Left lobe of liver (tissue), 2 donors: ENCODE data around the gene NFS1. TPM values are rescaled to one million over a fixed set of nuclear protein-coding genes. Genes with fewer than 3 reads are reported as not detected.
A peak's percentile ranks its signal among the peaks of the same experiment; 100 is the strongest.
"Not testable (repeated sequence)": the region's sequence is repeated elsewhere in the genome, so short reads cannot be mapped to it uniquely, and the experiment has no call there.

Experiments
- ATAC-seq: fragments of 200-7000 bp; cut with Tn5 transposase; one replicate; pipeline ENCODE4 v1.9.1; 2020; ENCODE audit warnings: mild to moderate bottlenecking, moderate library complexity
- DNase-seq: peaks from one replicate; pipeline ENCODE4 v3.0.0-alpha.2; 2020; ENCODE audit warnings: low spot score
- total RNA-seq: library from RNA; stranded (reverse); gene quantifications from one replicate; pipeline ENCODE4 v1.2.1, GENCODE V29; 2021
- donor health status: DM: no; HTN: no; CAD: no; lungs with moderate emphysema.
- donor health status: DM: no; HTN: yes; CAD: no.

Gene NFS1
- total RNA-seq, 1 donor from 2014 or later, result 60.9 TPM

DNA sequence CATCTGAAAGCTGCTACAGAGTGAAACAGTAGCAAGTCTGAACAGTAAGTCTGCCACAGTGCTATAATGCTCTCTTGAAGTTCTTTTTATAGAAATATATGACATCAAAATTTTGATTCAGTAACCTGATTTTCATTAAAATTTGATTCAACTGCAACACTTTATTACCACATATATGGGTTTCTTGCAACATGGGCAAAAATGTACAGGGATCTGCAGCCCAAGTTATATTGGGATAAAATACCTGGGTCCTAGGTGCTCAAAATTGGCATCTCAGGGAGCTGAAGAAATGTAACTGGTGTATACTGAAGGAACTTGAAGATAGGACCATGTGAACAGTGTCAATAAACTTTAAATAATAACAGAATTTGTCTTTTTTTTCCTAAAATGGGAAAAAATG is 10.9 kb upstream of the NFS1 start:
- DNase-seq (no peak), ATAC-seq (no peak)

DNA sequence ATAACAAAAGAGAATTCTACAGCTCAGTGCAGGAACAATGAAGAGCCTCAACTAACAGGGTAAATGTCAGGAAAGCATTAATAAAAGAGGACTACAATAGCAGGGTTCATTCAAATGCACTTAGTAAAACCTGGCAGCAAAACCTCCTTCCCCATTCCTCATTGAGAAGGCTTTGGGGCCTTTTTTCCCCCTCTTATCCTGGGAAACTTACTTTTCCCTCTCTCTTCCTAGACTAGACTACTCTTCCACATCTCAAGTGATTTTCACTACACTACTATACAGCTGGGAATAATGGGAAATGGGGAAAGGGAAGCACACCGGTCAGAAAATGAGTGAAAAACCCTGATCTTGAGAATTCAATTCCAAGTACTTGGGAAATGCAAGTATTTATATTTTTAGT is 10.1 kb upstream of the NFS1 start:
- DNase-seq, result no peak
- ATAC-seq, result no peak

DNA sequence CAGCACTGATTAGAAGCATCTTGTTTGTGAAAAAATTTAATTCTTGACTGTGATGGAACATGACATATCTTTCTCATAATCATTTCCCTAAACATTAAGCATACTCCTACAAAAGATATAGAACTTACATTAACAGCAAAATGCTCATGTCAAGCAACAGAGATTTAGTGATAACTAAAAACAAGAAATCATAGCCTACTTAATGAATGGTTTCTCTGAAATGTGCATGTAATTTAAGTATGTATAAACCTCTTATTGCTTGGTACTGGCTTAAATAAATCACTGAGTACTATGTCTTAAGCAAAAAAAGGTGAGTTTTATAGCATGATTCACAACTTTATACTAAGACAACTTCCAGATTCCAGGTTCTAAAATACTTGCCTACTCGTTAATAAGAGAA is 9.3 kb upstream of the NFS1 start:
- ATAC-seq (no peak), DNase-seq (no peak)

DNA sequence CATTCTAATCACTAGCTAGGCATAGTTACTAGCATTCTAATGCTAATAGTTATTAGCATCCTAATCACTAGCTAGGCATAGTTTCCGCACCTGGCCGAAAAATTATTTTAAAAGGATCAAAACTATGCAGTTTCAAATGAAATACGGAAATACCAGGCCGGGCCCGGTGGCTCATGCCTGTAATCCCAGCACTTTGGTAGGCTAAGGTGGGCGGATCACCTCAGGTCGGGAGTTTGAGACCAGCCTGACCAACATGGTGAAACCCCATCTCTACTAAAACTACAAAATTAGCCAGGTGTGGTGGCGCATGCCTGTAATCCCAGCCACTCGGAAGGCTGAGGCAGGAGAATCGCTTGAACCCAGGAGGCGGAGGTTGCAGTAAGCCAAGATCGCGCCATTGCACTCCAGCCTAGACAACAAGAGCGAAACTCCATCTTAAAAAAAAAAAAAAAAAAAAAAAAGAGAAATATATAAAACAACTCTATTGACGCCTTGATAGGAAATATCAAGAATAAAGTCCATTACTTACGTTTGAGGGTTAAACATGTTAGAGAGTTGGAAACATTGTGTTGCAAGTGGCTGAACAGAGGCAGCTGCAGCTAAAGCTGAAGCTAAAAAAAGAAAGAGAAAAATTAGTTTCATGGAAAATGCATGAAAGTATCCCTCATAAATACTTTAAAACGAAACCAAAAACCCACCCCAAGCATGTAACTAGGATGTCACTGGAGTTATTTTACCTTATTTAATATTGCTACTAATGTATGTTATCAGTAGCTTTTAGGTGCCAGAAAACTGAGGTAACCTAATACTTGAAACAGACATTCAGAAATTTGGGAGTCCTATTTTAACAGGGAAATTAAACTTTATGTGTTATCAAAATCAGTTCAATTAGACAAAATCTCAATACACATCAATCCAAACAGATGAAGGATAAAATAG is 7.7 kb upstream of the NFS1 start:
- DNase-seq, ATAC-seq: not testable (repeated sequence)

DNA sequence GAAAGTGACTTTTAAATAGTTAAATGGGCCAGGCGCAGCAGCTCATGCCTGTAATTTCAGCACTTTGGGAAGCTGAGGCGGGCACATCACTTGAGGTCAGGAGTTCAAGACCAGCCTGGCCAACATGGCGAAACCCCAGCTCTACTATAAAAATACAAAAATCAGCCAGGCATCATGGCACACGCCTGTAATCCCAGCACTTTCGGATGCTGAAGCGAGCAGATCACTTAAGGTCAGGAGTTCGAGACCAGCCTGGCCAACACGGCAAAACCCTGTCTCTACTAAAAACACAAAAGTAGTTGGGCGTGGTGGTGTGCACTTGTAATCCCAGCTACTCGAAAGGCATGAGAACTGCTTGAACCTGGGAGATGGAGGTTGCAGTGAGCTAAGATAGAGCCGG is 6.7 kb upstream of the NFS1 start:
- not testable (repeated sequence) for DNase-seq

DNA sequence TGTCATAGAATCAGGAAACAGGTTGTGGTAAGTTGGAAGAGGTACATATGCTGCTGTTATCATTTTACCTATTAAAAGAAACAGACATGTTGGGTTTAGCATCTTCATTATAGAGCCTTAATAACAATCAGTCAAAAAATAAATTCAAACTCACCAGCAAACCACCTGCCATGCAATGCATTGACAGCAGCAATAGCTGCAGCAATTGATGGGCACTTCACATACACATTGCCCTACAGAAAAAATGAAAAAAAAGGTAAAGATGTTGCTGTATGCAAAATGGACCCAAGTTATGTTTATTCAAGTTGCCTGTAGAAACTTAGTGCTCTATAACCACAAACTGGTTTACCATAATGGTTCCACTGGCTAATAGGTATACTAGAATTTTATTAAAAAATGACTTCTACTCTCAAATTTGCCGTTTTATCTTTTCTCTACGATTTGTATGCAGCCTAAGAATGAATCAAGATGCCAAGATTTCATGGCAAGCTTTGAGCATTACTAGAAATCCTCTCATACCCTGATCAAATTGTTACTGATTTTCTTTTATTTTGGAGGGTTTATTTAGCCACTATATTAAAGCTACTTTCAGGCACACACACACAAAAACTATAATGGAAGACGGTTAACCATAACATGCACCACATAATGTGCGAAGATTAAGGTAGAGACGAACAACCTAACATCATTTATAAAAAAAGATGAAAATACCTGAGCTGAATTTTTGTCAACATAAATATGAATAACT is 5.5 kb upstream of the NFS1 start:
- no peak for DNase-seq
- no peak for ATAC-seq

More for the DNA sequence above, 6.7 kb upstream of the NFS1 start:
- ATAC-seq, result not testable (repeated sequence)

DNA sequence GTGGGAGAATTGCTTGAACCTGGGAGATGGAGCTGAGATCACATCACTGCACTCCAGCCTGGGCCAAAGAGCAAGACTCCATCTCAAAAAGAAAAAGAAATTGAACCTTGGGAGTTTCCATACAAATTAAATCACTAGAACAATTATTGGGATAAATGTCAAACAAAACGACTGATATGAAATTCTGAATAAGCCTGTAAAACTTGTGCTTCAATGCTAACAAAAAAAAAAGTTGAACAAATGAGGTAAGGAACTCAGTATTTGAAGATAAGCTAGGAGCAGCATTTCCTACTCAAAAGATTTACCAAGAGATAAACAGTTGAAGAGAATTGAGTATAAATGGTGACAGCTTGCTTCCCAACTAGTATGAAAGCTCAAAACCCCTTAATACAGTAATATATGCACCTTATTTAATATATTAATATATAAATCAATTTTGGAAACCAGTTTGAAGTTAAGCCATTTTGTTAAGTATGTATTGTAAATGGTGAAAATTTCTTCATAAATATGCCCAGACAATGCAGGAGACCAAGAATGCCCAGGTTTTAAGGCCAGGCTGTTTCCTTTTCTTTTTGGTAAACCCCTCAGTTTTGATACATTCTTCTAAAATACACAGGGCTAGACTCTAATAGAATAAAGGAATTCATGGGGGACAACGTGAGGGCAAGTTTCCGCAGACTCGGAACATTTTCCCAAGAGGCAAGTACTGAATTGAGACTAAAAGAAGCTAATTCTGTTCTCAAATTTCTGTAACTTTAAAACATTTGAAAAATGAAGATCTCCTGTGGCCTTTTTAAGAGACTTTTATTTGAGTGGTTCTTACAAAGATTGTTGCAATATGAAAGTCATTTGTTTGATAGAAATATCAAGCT is 3.9 kb upstream of the NFS1 start:
- no peak for ATAC-seq

DNA sequence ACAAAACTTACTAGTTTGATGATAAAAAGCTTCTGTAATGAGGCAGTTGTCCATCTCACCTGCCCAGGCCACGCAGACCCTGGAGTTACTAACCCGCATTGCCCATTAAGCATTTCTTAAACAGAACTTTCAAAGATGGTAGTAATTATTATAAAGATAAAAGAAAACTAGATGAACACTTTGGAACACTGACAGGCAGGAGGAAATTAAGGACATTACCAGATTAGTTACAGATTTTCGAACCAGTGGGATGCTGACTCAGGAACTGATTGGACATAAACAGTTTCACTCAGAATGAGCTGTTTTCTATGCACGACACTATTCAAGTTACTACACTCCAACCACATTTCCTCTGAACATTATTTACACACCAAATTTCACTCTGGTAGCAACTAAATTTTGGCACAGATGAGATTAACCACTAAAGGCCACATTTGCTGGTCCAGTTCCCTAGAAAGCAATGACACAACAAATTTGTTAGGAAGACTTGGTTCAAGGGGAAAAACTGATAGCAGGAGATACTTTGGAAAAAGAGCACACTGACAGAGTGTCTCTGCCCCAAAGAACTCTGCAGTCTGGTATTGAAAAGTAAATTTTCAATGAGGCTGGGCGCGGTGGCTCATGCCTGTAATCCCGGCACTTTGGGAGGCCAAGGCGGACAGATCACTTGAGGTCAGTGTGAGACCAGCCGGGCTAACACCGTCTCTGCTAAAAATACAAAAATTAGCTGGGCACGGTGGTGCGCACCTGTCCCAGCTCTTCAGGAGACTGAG is 3.1 kb upstream of the NFS1 start:
- peak; percentile 38 for DNase-seq
- no peak for ATAC-seq

More for the DNA sequence above, 3.9 kb upstream of the NFS1 start:
- DNase-seq, result no peak

DNA sequence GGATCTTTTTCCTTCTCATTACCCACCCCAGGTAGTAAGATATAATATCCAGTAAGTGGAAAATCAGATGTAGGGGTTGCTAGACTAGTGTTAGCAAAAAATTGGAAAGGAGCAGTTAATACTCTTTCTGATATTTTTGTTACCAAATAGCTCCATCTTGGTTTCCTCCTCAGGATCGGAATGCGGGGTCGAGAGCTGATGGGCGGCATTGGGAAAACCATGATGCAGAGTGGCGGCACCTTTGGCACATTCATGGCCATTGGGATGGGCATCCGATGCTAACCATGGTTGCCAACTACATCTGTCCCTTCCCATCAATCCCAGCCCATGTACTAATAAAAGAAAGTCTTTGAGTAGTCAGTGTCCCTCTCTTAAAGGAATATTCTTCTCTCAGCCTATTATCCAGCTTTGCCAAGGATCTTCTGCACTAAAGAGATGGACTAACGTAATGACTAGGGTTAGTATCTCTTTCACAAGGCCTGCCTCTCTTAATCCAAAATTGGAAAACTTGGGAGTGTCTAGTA is 1.5 kb upstream of the NFS1 start:
- DNase-seq (no peak), ATAC-seq (no peak)

DNA sequence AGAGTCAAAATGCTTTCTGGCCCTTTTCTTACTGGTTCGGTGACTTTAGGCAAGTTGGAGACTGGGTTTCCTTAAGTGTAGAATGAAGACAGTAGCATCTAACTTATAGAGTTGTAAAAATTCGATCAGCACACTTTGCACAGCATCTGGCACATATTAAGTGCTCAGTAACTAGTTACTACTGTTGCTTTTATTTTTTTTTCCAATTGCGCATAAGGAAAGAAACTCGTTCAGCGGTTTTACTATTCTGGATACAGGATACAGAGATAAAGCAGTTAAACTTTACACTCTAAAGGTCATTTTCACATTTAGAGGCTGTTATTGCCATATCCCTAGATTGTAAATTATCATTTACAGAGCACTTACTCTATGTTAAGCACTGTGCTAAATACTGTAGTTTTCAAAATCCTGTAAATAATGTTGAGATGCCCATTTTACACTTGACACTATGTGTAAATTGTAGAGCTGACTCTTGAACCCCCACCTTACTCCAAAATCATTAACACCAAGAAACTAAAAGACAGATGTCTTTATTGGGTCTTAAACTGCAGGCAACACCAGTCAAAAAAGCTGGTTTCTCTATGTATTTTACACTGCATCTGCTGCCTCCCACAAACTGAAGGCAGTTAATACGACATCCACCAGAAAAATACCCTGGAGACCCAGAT is 939 bp upstream of the NFS1 start:
- DNase-seq (no peak), ATAC-seq (peak; percentile 1)

DNA sequence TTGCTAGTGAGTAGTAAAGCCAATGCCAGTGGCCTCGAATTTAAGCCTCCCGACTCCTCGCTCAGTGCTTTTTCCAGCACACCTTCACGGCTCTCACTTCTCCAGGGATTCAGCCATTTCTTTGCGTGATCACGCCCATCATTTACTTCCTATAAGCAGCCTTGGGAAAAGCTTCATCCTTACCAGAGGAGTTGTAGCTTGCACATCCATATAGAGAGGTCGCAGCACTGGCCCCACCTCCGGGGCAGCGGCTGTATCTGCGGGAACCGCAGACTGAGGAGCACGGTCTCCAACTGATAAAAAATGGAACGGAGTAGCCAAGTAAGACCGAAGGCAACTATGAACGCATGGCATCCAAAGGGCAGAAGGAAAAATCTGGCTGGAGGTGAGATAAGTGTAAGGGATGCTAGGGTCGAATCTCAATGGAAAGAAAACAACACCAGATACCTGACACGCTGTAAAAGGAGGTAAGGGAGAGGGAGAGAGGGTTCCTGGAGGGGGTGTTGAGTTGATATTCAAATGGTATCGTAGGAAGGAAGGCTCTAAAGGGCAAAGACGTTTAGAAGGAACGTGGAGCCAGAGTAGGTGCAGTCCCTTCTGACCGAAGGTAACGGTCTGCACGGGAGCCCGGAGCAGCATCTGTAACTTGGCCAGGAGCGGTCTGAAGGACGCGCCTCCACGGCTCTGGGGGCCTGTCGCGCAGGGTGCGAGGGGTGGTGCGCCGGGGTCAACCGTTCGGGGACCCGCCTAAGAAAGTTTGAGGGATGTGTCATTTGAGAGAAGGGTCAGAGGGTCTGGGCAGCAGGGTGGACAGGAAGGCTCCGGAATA is 640 bp downstream of the NFS1 start:
- ATAC-seq (peak; percentile 56), DNase-seq (no peak)

DNA sequence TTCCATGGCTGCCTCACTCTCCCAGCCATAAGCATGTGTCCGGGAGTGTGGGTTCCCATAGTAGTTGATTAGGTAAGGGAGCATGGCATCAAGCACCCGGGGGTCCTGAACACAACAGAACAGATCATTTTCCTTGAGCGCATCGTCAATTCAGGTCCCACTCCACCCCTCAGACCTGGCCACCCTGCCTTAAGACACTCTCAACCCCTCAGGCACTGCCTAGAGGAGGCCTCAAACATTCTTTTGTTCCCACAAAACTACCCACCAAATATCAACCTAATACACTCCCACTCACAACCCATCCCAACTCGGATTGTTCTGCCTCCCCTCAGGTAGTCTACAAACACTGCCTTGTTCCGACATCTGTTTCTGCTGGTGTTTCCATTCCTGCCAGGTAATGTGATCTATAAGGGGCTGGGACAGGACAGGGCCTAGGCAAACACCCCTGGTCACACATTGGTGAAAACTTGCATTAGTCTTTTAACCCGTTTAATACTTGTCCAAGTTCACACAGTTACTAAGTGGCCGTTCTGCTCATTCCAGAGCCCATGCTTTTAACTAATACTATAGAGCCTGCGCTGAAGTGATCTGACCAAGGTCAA is 1.4 kb downstream of the NFS1 start:
- ATAC-seq (no peak), DNase-seq (peak; percentile 23)

DNA sequence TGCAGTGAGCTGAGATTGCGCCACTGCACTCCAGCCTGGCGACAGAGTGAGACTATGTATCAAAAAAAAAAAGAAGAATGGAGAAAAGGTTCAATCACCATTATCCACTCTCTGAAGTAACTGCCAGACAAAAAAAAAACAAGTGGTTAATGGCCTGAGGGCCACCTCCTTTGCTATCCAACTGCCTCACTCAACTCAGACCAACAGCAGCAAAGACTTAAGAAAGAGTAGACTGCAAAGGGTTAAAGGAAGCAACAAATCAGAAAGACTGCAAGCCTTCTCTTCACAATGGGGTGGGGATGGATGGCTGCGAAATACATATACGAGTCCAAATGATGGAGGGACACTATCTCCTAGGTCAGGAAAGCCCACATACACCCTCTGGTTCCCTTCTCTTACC is 3.2 kb downstream of the NFS1 start:
- no peak for ATAC-seq

DNA sequence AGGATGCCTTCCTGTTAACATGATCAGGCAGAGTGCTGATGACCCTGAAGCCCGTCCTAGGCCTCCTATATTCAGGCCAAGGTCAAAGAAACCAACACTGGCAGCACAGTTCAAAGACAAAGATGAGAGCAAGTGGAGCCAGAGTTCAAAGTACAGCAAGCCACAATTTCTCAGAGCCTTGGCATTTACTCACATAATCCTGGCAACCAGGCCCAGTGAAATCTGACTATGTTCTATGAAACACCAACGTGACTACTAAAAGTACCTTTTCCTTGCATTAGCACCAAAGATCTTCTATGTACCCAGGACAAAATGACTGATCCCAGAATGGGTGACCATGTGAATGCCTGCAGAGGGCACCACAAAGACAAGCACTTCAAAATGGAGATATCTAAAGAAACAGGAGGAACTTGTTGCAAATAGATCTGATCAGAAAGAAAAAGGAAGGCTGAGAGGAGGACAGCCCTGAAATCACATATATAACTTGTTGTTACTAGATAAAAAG is 3.9 kb downstream of the NFS1 start:
- DNase-seq, result no peak
- peak; percentile 2 for ATAC-seq

More for the DNA sequence above, 3.2 kb downstream of the NFS1 start:
- no peak for DNase-seq

DNA sequence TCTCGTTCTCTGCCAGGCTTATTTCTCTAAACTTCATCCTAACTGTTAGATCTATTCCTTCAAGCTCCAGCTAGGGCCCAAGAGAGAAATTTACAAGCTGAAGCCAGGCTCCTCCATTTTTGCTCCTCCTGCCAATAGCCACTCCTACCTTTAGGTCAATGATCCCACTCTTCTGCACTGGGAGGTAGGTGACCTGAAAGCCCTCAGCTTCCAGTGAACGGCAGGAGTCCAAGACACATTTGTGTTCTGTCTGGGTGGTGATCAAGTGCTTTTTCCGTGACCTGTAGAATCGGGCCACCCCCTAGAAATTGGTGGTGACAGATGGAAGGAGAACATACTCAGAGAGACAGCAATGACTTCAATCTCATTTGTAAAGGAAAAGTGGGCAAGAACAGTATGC is 8.9 kb downstream of the NFS1 start:
- peak; percentile 60 for DNase-seq
- ATAC-seq, result peak; percentile 98

DNA sequence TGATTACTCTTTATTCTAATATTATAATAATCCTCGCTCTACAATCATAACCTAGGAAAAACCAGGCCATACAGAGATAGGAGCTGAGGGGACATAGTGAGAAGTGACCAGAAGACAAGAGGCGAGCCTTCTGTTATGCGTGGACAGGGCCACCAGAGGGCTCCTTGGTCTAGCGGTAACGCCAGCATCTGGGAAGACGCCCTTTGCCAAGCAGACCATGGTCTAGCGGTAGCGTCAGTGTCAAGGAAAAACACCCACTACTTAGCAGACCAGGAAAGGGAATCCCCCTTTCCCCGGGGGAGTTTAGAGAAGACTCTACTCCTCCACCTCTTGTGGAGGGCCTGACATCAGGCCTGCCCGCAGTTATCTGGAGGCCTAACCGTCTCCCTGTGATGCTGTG is 12.3 kb downstream of the NFS1 start:
- ATAC-seq, result not testable (repeated sequence)

DNA sequence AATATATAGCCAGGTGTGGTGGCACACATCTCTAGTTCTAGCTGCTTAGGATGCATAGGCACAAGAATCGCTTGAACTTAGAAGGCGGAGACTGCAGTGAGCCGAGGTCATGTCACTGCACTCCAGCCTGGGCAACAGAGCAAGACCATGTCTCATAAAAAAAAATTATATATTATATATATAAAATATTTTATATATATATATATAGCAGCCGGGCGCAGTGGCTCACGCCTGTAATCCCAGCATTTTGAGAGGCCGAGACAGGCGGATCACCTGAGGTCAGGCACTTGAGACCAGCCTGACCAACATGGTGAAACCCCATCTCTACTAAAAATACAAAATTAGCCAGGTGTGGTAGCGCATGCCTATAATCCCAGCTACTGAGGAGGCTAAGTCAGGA is 13.8 kb downstream of the NFS1 start:
- not testable (repeated sequence) for DNase-seq, ATAC-seq

More for the DNA sequence above, 12.3 kb downstream of the NFS1 start:
- not testable (repeated sequence) for DNase-seq

DNA sequence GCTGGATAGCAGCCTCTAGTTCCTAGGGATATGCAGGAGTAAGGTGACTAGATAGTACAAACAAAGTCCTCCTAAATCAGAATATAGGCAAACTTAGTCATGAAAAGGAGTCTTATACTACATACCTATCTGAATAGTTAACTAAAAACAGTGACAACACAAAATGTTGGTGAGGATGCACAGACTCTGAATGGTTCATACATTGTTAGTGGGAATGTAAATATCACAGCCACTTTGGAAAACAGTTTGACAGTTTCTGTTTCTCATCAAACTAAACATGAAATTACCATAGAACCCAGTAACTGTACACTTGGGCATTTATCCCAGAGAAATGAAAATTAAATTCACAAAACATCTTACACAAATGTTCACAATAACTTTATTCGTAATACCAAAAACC is 17.2 kb downstream of the NFS1 start:
- no peak for ATAC-seq
- no peak for DNase-seq
